ENCODE measurements around the gene LTA.

DNA sequence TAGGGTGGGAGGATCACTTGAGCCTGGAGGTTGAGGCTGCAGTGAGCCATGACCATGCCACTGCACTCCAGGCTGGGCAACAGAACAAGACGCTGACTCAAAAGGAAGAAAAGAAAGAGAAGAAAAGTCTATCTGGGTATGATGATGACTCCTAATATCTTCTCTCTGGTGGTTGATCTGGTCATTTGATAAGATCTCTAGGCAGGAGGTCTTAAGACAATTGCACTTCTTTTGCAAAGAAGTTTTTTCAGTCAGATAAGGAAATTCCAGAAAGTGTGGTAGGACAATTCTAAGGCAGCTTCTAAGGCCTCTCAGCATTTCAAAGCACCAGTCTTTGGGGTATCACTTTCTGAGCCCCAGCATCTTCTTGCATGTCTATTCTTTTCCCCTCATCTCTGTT lies 35.2 kb downstream of the LTA start:
- TF ChIP-seq POLR2A (IDR thresholded peaks at IDR 0.05) = no peak
- TF ChIP-seq, protein P1, sequence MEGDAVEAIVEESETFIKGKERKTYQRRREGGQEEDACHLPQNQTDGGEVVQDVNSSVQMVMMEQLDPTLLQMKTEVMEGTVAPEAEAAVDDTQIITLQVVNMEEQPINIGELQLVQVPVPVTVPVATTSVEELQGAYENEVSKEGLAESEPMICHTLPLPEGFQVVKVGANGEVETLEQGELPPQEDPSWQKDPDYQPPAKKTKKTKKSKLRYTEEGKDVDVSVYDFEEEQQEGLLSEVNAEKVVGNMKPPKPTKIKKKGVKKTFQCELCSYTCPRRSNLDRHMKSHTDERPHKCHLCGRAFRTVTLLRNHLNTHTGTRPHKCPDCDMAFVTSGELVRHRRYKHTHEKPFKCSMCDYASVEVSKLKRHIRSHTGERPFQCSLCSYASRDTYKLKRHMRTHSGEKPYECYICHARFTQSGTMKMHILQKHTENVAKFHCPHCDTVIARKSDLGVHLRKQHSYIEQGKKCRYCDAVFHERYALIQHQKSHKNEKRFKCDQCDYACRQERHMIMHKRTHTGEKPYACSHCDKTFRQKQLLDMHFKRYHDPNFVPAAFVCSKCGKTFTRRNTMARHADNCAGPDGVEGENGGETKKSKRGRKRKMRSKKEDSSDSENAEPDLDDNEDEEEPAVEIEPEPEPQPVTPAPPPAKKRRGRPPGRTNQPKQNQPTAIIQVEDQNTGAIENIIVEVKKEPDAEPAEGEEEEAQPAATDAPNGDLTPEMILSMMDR (IDR thresholded peaks at IDR 0.05) = no peak
